Parathyroid adenoma (tissue), 2 donors: Measurements from ENCODE around the gene HEXA.
"Not testable (repeated sequence)": the region's sequence is repeated elsewhere in the genome, so short reads cannot be mapped to it uniquely, and the experiment has no call there.

Source experiments
- H2AFZ ChIP-seq: fragments of 300-600 bp; sonication (generic); one replicate; pipeline ENCODE4 v1.7.0; 2017; ENCODE audit warnings: antibody characterized with exemption, mild to moderate bottlenecking
- H3K27ac ChIP-seq: fragments of 300-600 bp; sonication (generic); one replicate; pipeline ENCODE4 v1.7.0; 2017
- H3K27me3 ChIP-seq: fragments of 300-600 bp; sonication (generic); one replicate; pipeline ENCODE4 v1.7.0; 2017; ENCODE audit warnings: low read length; ENCODE audit not compliant: control insufficient read depth, insufficient read depth
- H3K36me3 ChIP-seq: fragments of 300-600 bp; sonication (generic); one replicate; pipeline ENCODE4 v1.7.0; 2017; ENCODE audit warnings: low read length; ENCODE audit not compliant: control insufficient read depth, insufficient read depth
- H3K4me1 ChIP-seq: fragments of 300-600 bp; sonication (generic); one replicate; pipeline ENCODE4 v1.7.0; 2017; ENCODE audit warnings: control low read depth
- H3K4me2 ChIP-seq: fragments of 300-600 bp; sonication (generic); one replicate; pipeline ENCODE4 v1.7.0; 2017; ENCODE audit warnings: low read length
- H3K4me3 ChIP-seq: fragments of 300-600 bp; sonication (generic); one replicate; pipeline ENCODE4 v1.7.0; 2017; ENCODE audit warnings: low read depth, low read length
- H3K79me2 ChIP-seq: fragments of 300-600 bp; sonication (generic); one replicate; pipeline ENCODE4 v1.7.0; 2017; ENCODE audit warnings: control low read depth
- H3K9ac ChIP-seq: fragments of 300-600 bp; sonication (generic); one replicate; pipeline ENCODE4 v1.7.0; 2017; ENCODE audit warnings: mild to moderate bottlenecking
- H3K9me3 ChIP-seq: fragments of 300-600 bp; sonication (generic); one replicate; pipeline ENCODE4 v1.7.0; 2017; ENCODE audit warnings: low read length; ENCODE audit not compliant: control insufficient read depth
- CTCF ChIP-seq: fragments of 300-600 bp; sonication (generic); IDR thresholded peaks from one replicate; pipeline ENCODE4 v1.7.0; 2017; ENCODE audit warnings: antibody characterized with exemption, mild to moderate bottlenecking
- donor health status: primary hyperparathyroidism.

The HEXA gene

GRCh38 chr15:72415304-72415703 lies 39.5 kb upstream of the HEXA start:
- no peak overlapping the region for H3K4me3 ChIP-seq
- H3K4me1 ChIP-seq: no peaks in the 10 kb centered on the region
- H3K79me2 ChIP-seq: no peaks in the 10 kb centered on the region
- no peaks in the 10 kb centered on the region for H3K27me3 ChIP-seq
- H3K36me3 ChIP-seq: no peaks in the 10 kb centered on the region
- no peak overlapping the region for H3K27ac ChIP-seq
- H3K4me2 ChIP-seq: no peak overlapping the region
- H3K9me3 ChIP-seq: no peaks in the 10 kb centered on the region
- TF ChIP-seq CTCF: no peak
- H3K9ac ChIP-seq: no peak overlapping the region
- no peak overlapping the region for H2AFZ ChIP-seq

DNA sequence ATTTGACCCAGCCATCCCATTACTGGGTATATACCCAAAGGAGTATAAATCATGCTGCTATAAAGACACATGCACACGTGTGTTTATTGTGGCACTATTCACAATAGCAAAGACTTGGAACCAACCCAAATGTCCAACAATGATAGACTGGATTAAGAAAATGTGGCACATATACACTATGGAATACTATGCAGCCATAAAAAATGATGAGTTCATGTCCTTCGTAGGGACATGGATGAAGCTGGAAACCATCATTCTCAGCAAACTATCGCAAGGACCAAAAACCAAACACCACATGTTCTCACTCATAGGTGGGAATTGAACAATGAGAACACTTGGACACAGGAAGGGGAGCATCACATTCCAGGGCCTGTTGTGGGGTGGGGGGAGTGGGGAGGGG lies 37.5 kb upstream of the HEXA start:
- not testable (repeated sequence) for H2AFZ ChIP-seq, H3K9ac ChIP-seq, H3K27me3 ChIP-seq, H3K4me2 ChIP-seq, H3K36me3 ChIP-seq, H3K4me3 ChIP-seq, H3K4me1 ChIP-seq, H3K9me3 ChIP-seq, H3K79me2 ChIP-seq, H3K27ac ChIP-seq

GRCh38 chr15:72411544-72411943 lies 35.7 kb upstream of the HEXA start:
- no peak for TF ChIP-seq CTCF
- Histone ChIP-seq H3K27me3 (no peaks in the 10 kb centered on the region), H3K79me2 (no peaks in the 10 kb centered on the region), H3K27ac (no peak overlapping the region), H3K4me2 (no peak overlapping the region), H3K36me3 (no peaks in the 10 kb centered on the region), H3K4me1 (no peaks in the 10 kb centered on the region), H3K4me3 (no peak overlapping the region), H3K9me3 (no peaks in the 10 kb centered on the region), H2AFZ (no peak overlapping the region), H3K9ac (no peak overlapping the region)

- no peaks in the 10 kb centered on the region for H3K36me3 ChIP-seq
- H3K4me1 ChIP-seq: no peaks in the 10 kb centered on the region
- no peak overlapping the region for H3K4me2 ChIP-seq
- H3K9ac ChIP-seq: no peak overlapping the region
- H3K27ac ChIP-seq: no peak overlapping the region
- H3K9me3 ChIP-seq: no peaks in the 10 kb centered on the region
- H3K27me3 ChIP-seq: no peaks in the 10 kb centered on the region
- H3K4me3 ChIP-seq: no peak overlapping the region
- no peak for TF ChIP-seq CTCF
- no peaks in the 10 kb centered on the region for H3K79me2 ChIP-seq
- H2AFZ ChIP-seq: no peak overlapping the region
Measured at GRCh38 chr15:72411111-72411510, 35.3 kb upstream of the HEXA start.

DNA sequence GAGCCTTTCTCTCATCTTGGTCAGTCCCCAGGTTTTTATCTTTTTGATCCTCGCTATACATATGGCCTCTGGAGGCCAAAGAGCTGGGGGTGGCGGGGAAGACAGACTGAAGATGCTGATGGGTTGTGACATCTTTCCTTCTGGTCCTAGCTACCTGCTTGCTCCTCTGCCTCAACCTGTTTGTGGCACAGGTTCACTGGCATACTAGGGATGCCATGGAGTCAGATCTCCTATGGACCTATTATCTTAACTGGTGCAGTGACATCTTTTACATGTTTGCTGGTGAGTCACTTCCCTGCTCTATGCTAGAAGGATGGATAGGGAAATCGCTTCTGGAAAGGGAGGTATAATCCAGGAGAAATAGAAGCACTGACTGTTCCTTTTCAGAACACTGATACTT lies 31.1 kb upstream of the HEXA start:
- H3K36me3 ChIP-seq: no peaks in the 10 kb centered on the region
- H3K4me3 ChIP-seq: no peak overlapping the region
- H3K4me1 ChIP-seq: no peaks in the 10 kb centered on the region
- no peaks in the 10 kb centered on the region for H3K79me2 ChIP-seq
- no peak for TF ChIP-seq CTCF
- H3K27ac ChIP-seq: no peak overlapping the region
- H3K9ac ChIP-seq: no peak overlapping the region
- no peaks in the 10 kb centered on the region for H3K27me3 ChIP-seq
- H3K4me2 ChIP-seq: no peak overlapping the region
- no peak overlapping the region for H2AFZ ChIP-seq
- no peaks in the 10 kb centered on the region for H3K9me3 ChIP-seq
